HCT116 (cell line): ENCODE measurements around the gene TTC1. TPM values are rescaled to one million over a fixed set of nuclear protein-coding genes. Genes with fewer than 3 reads are reported as not detected.

Experiments
- ATAC-seq: fragments of 200-7000 bp; cut with Tn5 transposase; 2 replicates; pipeline ENCODE4 v1.9.1; 2020; ENCODE audit warnings: mild to moderate bottlenecking, moderate library complexity
- BruUV-seq: library from RNA; stranded (reverse); fragments of 400-500 nt; replicated peaks from 2 replicates; lab custom pipeline; 2021; lab: Mats Ljungman, UMichigan
- CTCF ChIA-PET: fragments of 300-600 bp; sonication (Branson Sonifier 250); formaldehyde crosslinking; loops from one replicate; lab custom pipeline; 2021; ENCODE audit warnings: antibody characterized with exemption; lab: Charles Lee
- POLR2A ChIA-PET: fragments of 300-600, 350-600 bp; sonication (Branson Sonifier 250); formaldehyde crosslinking; loops from one replicate; lab custom pipeline; 2021; ENCODE audit warnings: antibody characterized with exemption; lab: Charles Lee
- RAD21 ChIA-PET, 2 experiments: fragments of 300-600 bp; sonication (Branson Sonifier 250); formaldehyde crosslinking; loops; one replicate each; lab custom pipeline; 2023; ENCODE audit warnings: low total read pairs in 2 of 2; ENCODE audit not compliant: uncharacterized antibody in 2 of 2, unreplicated experiment in 2 of 2, low non-redundant PET in 1 of 2; lab: Charles Lee
- DNase-seq: peaks from one replicate; pipeline ENCODE4 v3.0.0-alpha.2; 2010; ENCODE audit warnings: low read depth, low spot score
- H2AFZ ChIP-seq: fragments of 200-600 bp; shearing (Covaris generic), sonication (generic); 2 replicates; pipeline ENCODE4 v1.6.1; 2017; ENCODE audit warnings: low read depth, mixed run types, mixed read lengths, antibody characterized with exemption, low read length; ENCODE audit not compliant: poor library complexity, severe bottlenecking
- H3K27ac ChIP-seq: 2 replicates; pipeline ENCODE4 v1.5.1; 2012; ENCODE audit warnings: low read depth, low read length
- H3K27me3 ChIP-seq: fragments of 200-600 bp; sonication (generic); 2 replicates; pipeline ENCODE4 v1.6.1; 2016; ENCODE audit warnings: mixed run types, low read length, mixed read lengths; ENCODE audit not compliant: insufficient read depth
- H3K36me3 ChIP-seq, 2 experiments: fragments of 200-500 bp in 1 of 2; fragments of 200-600 bp in 1 of 2; sonication (Bioruptor generic) in 1 of 2; sonication (generic) in 1 of 2; 2 replicates each; pipeline versions ENCODE4 v1.5.1 to v1.6.1; 2014 to 2016; ENCODE audit warnings: low read length in 2 of 2, inconsistent platforms in 1 of 2, mixed read lengths in 1 of 2, mixed run types in 1 of 2; ENCODE audit not compliant: insufficient read depth in 2 of 2, control insufficient read depth in 1 of 2
- H3K4me1 ChIP-seq, 2 experiments: fragments of 200-600 bp in 1 of 2; sonication (generic) in 1 of 2; 2 replicates each; pipeline versions ENCODE4 v1.5.1 to v1.6.1; 2012 to 2017; ENCODE audit warnings: low read length in 2 of 2, inconsistent platforms in 1 of 2, mild to moderate bottlenecking in 1 of 2, mixed read lengths in 1 of 2, mixed run types in 1 of 2, moderate library complexity in 1 of 2; ENCODE audit not compliant: insufficient read depth in 2 of 2, control insufficient read depth in 1 of 2
- H3K4me2 ChIP-seq: fragments of 200-600 bp; sonication (generic); 2 replicates; pipeline ENCODE4 v1.6.1; 2017; ENCODE audit warnings: mixed run types, low read length, mixed read lengths
- H3K4me3 ChIP-seq, 2 experiments: fragments of 200-600 bp in 1 of 2; sonication (generic) in 1 of 2; replicated peaks in 1 of 2; 2 replicates each; pipeline ENCODE4 v1.5.1; 2011 to 2016; ENCODE audit warnings: low read length in 2 of 2, control low read depth in 1 of 2, low read depth in 1 of 2, mild to moderate bottlenecking in 1 of 2, mixed read lengths in 1 of 2, mixed run types in 1 of 2
- H3K79me2 ChIP-seq: fragments of 200-600 bp; sonication (generic); 2 replicates; pipeline ENCODE4 v1.6.1; 2017; ENCODE audit warnings: mild to moderate bottlenecking, mixed run types, low read length, moderate library complexity, mixed read lengths; ENCODE audit not compliant: insufficient read depth
- H3K9ac ChIP-seq: fragments of 200-600 bp; sonication (generic); 2 replicates; pipeline ENCODE4 v1.6.1; 2016; ENCODE audit warnings: low read length, mixed read lengths
- H3K9me2 ChIP-seq: fragments of 200-600 bp; sonication (generic), shearing (Covaris generic); 2 replicates; pipeline ENCODE4 v1.6.1; 2017; ENCODE audit warnings: mixed run types, mild to moderate bottlenecking, moderate library complexity; ENCODE audit not compliant: insufficient read depth
- H3K9me3 ChIP-seq, 2 experiments: fragments of 200-500 bp in 1 of 2; fragments of 200-600 bp in 1 of 2; sonication (Bioruptor generic) in 1 of 2; sonication (generic) in 1 of 2; 2 replicates each; pipeline ENCODE4 v1.6.1; 2014 to 2017; ENCODE audit warnings: low read length in 2 of 2, mixed read lengths in 2 of 2, inconsistent platforms in 1 of 2, low read depth in 1 of 2, mild to moderate bottlenecking in 1 of 2, mixed run types in 1 of 2, moderate library complexity in 1 of 2; ENCODE audit not compliant: control insufficient read depth in 1 of 2, insufficient read depth in 1 of 2
- H4K20me1 ChIP-seq: fragments of 200-600 bp; sonication (generic), shearing (Covaris generic); 2 replicates; pipeline ENCODE4 v1.6.1; 2017; ENCODE audit warnings: mixed run types, mild to moderate bottlenecking, moderate library complexity; ENCODE audit not compliant: insufficient read depth
- ATF3 ChIP-seq: IDR thresholded peaks from 2 replicates; pipeline ENCODE4 v1.6.1; 2012
- CEBPB ChIP-seq: IDR thresholded peaks from 2 replicates; pipeline ENCODE4 v1.6.1; 2012; ENCODE audit warnings: low read depth
- EGR1 ChIP-seq: IDR thresholded peaks from 2 replicates; pipeline ENCODE4 v1.6.1; 2012; ENCODE audit warnings: low read depth
- EZH2 ChIP-seq: fragments of 200-600 bp; sonication (generic); IDR thresholded peaks from 2 replicates; pipeline ENCODE4 v1.6.1; 2017; ENCODE audit warnings: antibody characterized with exemption, mixed run types
- EZH2phosphoT487 ChIP-seq: fragments of 200-600 bp; IDR thresholded peaks from 2 replicates; pipeline ENCODE4 v1.6.1; 2018; ENCODE audit warnings: antibody characterized with exemption, borderline replicate concordance
- FOSL1 ChIP-seq: IDR thresholded peaks from 2 replicates; pipeline ENCODE4 v1.6.1; 2012; ENCODE audit warnings: low read depth
- MAX ChIP-seq: IDR thresholded peaks from 2 replicates; pipeline ENCODE4 v1.6.1; 2012
- POLR2A ChIP-seq: IDR thresholded peaks from 2 replicates; pipeline ENCODE4 v1.7.0; 2011; ENCODE audit warnings: borderline replicate concordance; ENCODE audit not compliant: insufficient read depth, insufficient read length; ENCODE audit errors: extremely low read depth
- POLR2AphosphoS5 ChIP-seq: IDR thresholded peaks from 2 replicates; pipeline ENCODE4 v1.6.1; 2011; ENCODE audit warnings: mild to moderate bottlenecking, low read depth, low read length, moderate library complexity
- RAD21 ChIP-seq: IDR thresholded peaks from 2 replicates; pipeline ENCODE4 v1.6.1; 2012; ENCODE audit warnings: low read depth, mild to moderate bottlenecking
- SP1 ChIP-seq: IDR thresholded peaks from 2 replicates; pipeline ENCODE4 v1.6.1; 2012; ENCODE audit warnings: low read depth
- SRF ChIP-seq: IDR thresholded peaks from 2 replicates; pipeline ENCODE4 v1.6.1; 2012; ENCODE audit warnings: low read depth
- YY1 ChIP-seq: IDR thresholded peaks from 2 replicates; pipeline ENCODE4 v1.6.1; 2011; ENCODE audit warnings: low read length, low read depth, moderate library complexity, mild to moderate bottlenecking; ENCODE audit not compliant: insufficient replicate concordance; ENCODE audit errors: extremely low read depth
- ZBTB33 ChIP-seq: IDR thresholded peaks from 2 replicates; pipeline ENCODE4 v1.6.1; 2011; ENCODE audit warnings: mild to moderate bottlenecking, low read length, moderate library complexity; ENCODE audit not compliant: insufficient replicate concordance; ENCODE audit errors: extremely low read depth
- ZFX ChIP-seq: fragments of 450-650 bp; IDR thresholded peaks from 2 replicates; pipeline ENCODE4 v1.6.1; 2017
- intact Hi-C: fragments of 100-400 bp; cut with micrococcal nuclease; formaldehyde crosslinking; loops from 2 replicates; pipeline ENCODE4 v1.10.0; 2022
- total RNA-seq: library from RNA; stranded (reverse); gene quantifications from one replicate; pipeline ENCODE4 v1.2.1, GENCODE V29; 2021; ENCODE audit not compliant: unreplicated experiment

The TTC1 gene
- total RNA-seq, 1 experiment from 2014 or later = 48.1 TPM

GRCh38 chr5:160029004-160029403 is 20.1 kb downstream of the TTC1 start:
- no peak overlapping the region for H3K4me2 ChIP-seq
- no peak overlapping the region for H3K9ac ChIP-seq
- BruUV-seq = no TSS peak
- ChIA-PET RAD21 (no interaction called here), POLR2A (no interaction called here), CTCF (no interaction called here)
- no peak for DNase-seq
- TF ChIP-seq RAD21 (no peak), ZBTB33 (no peak), POLR2A (no peak), EZH2phosphoT487 (no peak), POLR2AphosphoS5 (no peak)
- no peak overlapping the region for H3K4me3 ChIP-seq
- peaks cover 64% of the 10 kb centered on the region for H3K79me2 ChIP-seq
- no peaks in the 10 kb centered on the region for H3K9me2 ChIP-seq
- no peaks in the 10 kb centered on the region for H4K20me1 ChIP-seq
- no peaks in the 10 kb centered on the region for H3K4me1 ChIP-seq
- H3K9me3 ChIP-seq = no peaks in the 10 kb centered on the region
- no peaks in the 10 kb centered on the region for H3K27me3 ChIP-seq
- no peak overlapping the region for H3K27ac ChIP-seq
- no peak overlapping the region for H2AFZ ChIP-seq
- H3K36me3 ChIP-seq = peaks cover 0 to 10% of the 10 kb centered on the region in 2 experiments; a peak in 1 of 4 replicates
- intact Hi-C loops = no loop called here
- ATAC-seq = no peak

- RAD21 ChIA-PET = no interaction called here
- no peak overlapping the region for H3K4me2 ChIP-seq
- H3K9me2 ChIP-seq = no peaks in the 10 kb centered on the region
- no TSS peak for BruUV-seq
- no peak for DNase-seq
- H3K9me3 ChIP-seq = no peaks in the 10 kb centered on the region
- H3K27me3 ChIP-seq = no peaks in the 10 kb centered on the region
- no peak overlapping the region for H3K27ac ChIP-seq
- H3K9ac ChIP-seq = no peak overlapping the region
- H3K36me3 ChIP-seq = peaks cover 0 to 7% of the 10 kb centered on the region in 2 experiments; a peak in 1 of 4 replicates
- no peaks in the 10 kb centered on the region for H3K4me1 ChIP-seq
- H3K4me3 ChIP-seq = no peak overlapping the region
- TF ChIP-seq EGR1 (no peak), CEBPB (no peak), ZBTB33 (no peak), SP1 (no peak), ZFX (no peak), RAD21 (no peak), SRF (no peak), EZH2 (no peak), ATF3 (no peak), FOSL1 (no peak), YY1 (no peak), POLR2AphosphoS5 (no peak), MAX (no peak)
- TF ChIP-seq, all 23 proteins: peak for 0
- intact Hi-C loops = no loop called here
- no peak overlapping the region for H2AFZ ChIP-seq
- POLR2A ChIA-PET = interaction anchor here (0.9 kb wide), 1 partner anchor 51 kb away, joined by 3 read pairs; no protein-coding TSS in a partner anchor
- no peaks in the 10 kb centered on the region for H4K20me1 ChIP-seq
- no peak for ATAC-seq
- peaks cover 61% of the 10 kb centered on the region for H3K79me2 ChIP-seq
- CTCF ChIA-PET = interaction anchor here (1.2 kb wide), 1 partner anchor 8 kb away, joined by 5 read pairs; no protein-coding TSS in a partner anchor
Measured at GRCh38 chr5:160029540-160030139, 20.7 kb downstream of the TTC1 start.
